HFF-Myc (cell line): Measurements from ENCODE around the gene ANGPTL1.

Experiments used
- DNase-seq: peaks from one replicate; pipeline ENCODE4 v3.0.0-alpha.2; 2011; ENCODE audit warnings: low read depth; ENCODE audit errors: extremely low read depth
- H3K4me3 ChIP-seq: replicated peaks from 2 replicates; pipeline ENCODE4 v1.5.1; 2011; ENCODE audit warnings: low read depth, mild to moderate bottlenecking, control low read depth, low read length
- CTCF ChIP-seq: IDR thresholded peaks from 2 replicates; pipeline ENCODE4 v1.5.1; 2012; ENCODE audit warnings: mild to moderate bottlenecking, low read depth, low read length, control low read depth; ENCODE audit errors: missing control alignments

The ANGPTL1 gene

GRCh38 chr1:178910023-178910422, 39.1 kb upstream of the ANGPTL1 start:
- H3K4me3 ChIP-seq: no peak overlapping the region
- TF ChIP-seq CTCF: no peak
- no peak for DNase-seq

GRCh38 chr1:178908358-178908757, 37.5 kb upstream of the ANGPTL1 start:
- H3K4me3 ChIP-seq: no peak overlapping the region
- TF ChIP-seq CTCF: no peak
- DNase-seq: no peak

GRCh38 chr1:178901482-178902125, 30.7 kb upstream of the ANGPTL1 start:
- H3K4me3 ChIP-seq: no peak overlapping the region
- no peak for DNase-seq
- no peak for TF ChIP-seq CTCF

- no peak for TF ChIP-seq CTCF
- H3K4me3 ChIP-seq: no peak overlapping the region
- DNase-seq: no peak
Measured at GRCh38 chr1:178899402-178899801, 28.5 kb upstream of the ANGPTL1 start.

- DNase-seq: no peak
- H3K4me3 ChIP-seq: no peak overlapping the region
- TF ChIP-seq CTCF: no peak
Measured at GRCh38 chr1:178898401-178898800, 27.5 kb upstream of the ANGPTL1 start.

GRCh38 chr1:178895928-178896327, 25.1 kb upstream of the ANGPTL1 start:
- DNase-seq: no peak
- TF ChIP-seq CTCF: no peak
- H3K4me3 ChIP-seq: no peak overlapping the region

GRCh38 chr1:178886551-178886950, 15.7 kb upstream of the ANGPTL1 start:
- DNase-seq: no peak
- H3K4me3 ChIP-seq: no peak overlapping the region
- no peak for TF ChIP-seq CTCF
